Subcutaneous abdominal adipose tissue (tissue), 5 donors: Measurements from ENCODE around the gene RGS1.
"Not testable (repeated sequence)": the region's sequence is repeated elsewhere in the genome, so short reads cannot be mapped to it uniquely, and the experiment has no call there.

Experiments
- H3K27ac ChIP-seq: one replicate; pipeline ENCODE4 v1.7.0; 2013; ENCODE audit warnings: low read depth, mild to moderate bottlenecking, inconsistent platforms, low read length, moderate library complexity
- H3K27me3 ChIP-seq, 5 donors: one replicate each; pipeline ENCODE4 v1.7.0; 2013; ENCODE audit warnings: low read length in 5 of 5, inconsistent platforms in 1 of 5; ENCODE audit not compliant: control insufficient read depth in 5 of 5, insufficient read depth in 4 of 5
- H3K36me3 ChIP-seq, 5 donors: one replicate each; pipeline ENCODE4 v1.7.0; 2013; ENCODE audit warnings: low read length in 5 of 5; ENCODE audit not compliant: control insufficient read depth in 5 of 5, insufficient read depth in 5 of 5
- H3K4me1 ChIP-seq, 5 donors: one replicate each; pipeline ENCODE4 v1.7.0; 2013; ENCODE audit warnings: low read length in 5 of 5, mild to moderate bottlenecking in 3 of 5, moderate library complexity in 1 of 5; ENCODE audit not compliant: control insufficient read depth in 5 of 5, insufficient read depth in 5 of 5
- H3K4me3 ChIP-seq, 5 donors: one replicate each; pipeline ENCODE4 v1.7.0; 2013; ENCODE audit warnings: low read length in 5 of 5, low read depth in 1 of 5
- H3K9ac ChIP-seq, 5 donors: one replicate each; pipeline ENCODE4 v1.7.0; 2013; ENCODE audit warnings: low read length in 5 of 5, mild to moderate bottlenecking in 4 of 5, moderate library complexity in 3 of 5
- H3K9me3 ChIP-seq, 5 donors: one replicate each; pipeline ENCODE4 v1.7.0; 2013; ENCODE audit warnings: low read length in 5 of 5; ENCODE audit not compliant: control insufficient read depth in 5 of 5
- donor health status: healthy.
- donor health status: healthy.
- donor health status: healthy.
- donor health status: healthy.
- donor health status: healthy.

The RGS1 gene

GRCh38 chr1:192575499-192576189, at the start of gene RGS1:
RGS1 (plus strand) TSS chr1:192575773; CDS start chr1:192575793, 20 bp downstream.
- H3K4me3 ChIP-seq = peak within 1 kb of the TSS in 2 of 5 donors; percentile 37 to 52
- no peaks in the 10 kb centered on the region for H3K9me3 ChIP-seq
- H3K27me3 ChIP-seq = no peaks in the 10 kb centered on the region
- no peak within 1 kb of the TSS for H3K9ac ChIP-seq
- no peak within 1 kb of the TSS for H3K27ac ChIP-seq
- no peaks in the 10 kb centered on the region for H3K36me3 ChIP-seq
- H3K4me1 ChIP-seq = no peaks in the 10 kb centered on the region

DNA sequence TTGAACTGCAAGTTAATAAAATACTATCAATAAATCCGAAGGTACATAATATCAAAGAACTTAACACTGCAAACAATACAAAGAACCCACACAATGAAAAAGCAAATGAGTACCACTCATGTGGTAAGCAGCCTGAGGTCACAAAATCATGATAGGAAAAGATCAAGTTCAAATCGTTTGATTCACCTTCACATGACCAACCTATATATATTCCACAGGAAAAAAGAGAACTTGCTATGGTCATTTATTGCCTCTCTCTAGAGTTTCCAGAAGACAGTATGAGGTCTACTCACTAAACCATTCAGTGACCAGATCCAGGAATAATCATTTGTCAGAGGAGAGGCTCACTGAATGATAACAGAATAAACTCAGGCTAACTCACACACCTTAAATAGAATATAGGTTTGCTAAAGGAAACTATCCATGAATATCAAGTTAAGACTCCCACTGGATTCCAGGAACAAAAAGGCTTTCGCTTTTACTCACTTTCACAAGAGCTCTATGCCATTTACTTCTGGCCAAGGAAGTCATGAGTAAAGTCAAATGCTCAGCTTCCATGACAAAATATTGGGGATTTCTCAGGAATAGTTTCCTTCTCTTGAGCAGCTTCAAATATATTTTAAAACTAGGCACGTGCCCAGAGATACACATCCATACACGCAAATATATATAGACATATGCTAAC, 48.3 kb upstream of the RGS1 start:
- no peak overlapping the region for H3K27ac ChIP-seq
- H3K9me3 ChIP-seq = no peaks in the 10 kb centered on the region
- no peak overlapping the region for H3K4me3 ChIP-seq
- H3K4me1 ChIP-seq = peaks cover 0 to 3% (median 0%) of the 10 kb centered on the region in 5 donors
- no peak overlapping the region for H3K9ac ChIP-seq
- H3K36me3 ChIP-seq = no peaks in the 10 kb centered on the region
- no peaks in the 10 kb centered on the region for H3K27me3 ChIP-seq

DNA sequence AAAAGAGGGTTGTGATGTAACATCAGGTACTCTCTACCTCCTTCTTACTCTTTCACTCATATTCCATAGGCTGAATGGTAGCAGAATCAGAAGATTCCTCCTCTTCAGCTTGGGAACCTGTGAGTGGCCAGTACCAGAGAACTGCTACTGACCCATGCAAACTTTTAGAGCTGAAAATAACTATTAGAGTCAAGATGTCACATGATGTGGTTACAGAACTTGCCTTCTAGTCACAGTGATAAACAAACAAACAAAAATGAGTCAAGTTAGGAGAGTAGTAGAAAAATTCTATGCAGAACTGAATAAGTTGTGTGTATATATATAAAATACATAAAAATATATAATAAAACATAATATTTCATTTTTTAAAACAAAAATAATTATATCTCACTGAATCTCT, 47.6 kb upstream of the RGS1 start:
- Histone ChIP-seq H3K36me3 (no peaks in the 10 kb centered on the region), H3K27me3 (no peaks in the 10 kb centered on the region), H3K9ac (no peak overlapping the region), H3K9me3 (no peaks in the 10 kb centered on the region), H3K4me1 (peaks cover 0 to 3% (median 0%) of the 10 kb centered on the region in 5 donors), H3K27ac (no peak overlapping the region), H3K4me3 (no peak overlapping the region)

DNA sequence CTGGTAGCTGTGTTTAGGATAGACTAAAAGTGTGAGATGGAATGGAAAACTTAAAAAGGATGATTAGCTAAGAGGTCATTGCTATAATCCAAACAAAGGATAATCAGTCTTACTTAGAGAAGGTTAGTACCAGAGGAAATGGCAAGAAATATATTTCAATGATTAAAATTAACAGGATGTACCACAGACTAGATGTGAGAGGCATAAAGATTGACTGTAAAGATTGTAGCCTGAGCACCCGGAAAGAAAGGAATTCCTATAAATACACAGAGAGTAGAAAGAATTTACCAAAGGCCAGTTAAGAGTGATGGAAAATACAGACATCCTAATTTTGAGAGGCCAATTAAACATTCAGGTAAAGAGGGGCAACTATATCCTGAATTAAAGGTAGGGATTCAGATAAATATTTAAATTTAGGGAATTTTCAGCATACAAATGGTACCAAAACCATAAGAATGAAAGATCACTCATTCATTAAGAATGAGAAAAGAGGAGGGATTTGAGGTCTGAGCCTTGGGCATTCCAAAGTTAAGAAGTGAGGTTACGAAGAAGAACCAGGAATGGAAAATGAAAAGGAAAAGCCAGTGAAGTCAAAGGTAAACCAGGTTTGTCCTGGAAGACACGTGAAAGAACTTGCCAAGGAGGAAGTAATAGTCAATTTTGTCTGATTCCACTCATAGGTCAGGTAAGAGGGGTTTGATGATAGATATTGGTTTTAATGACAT, 46.4 kb upstream of the RGS1 start:
- H3K27ac ChIP-seq = no peak overlapping the region
- H3K36me3 ChIP-seq = no peaks in the 10 kb centered on the region
- no peak overlapping the region for H3K9ac ChIP-seq
- no peaks in the 10 kb centered on the region for H3K9me3 ChIP-seq
- peaks cover 0 to 3% (median 0%) of the 10 kb centered on the region in 5 donors for H3K4me1 ChIP-seq
- H3K4me3 ChIP-seq = no peak overlapping the region
- H3K27me3 ChIP-seq = no peaks in the 10 kb centered on the region

GRCh38 chr1:192529811-192530210, 45.8 kb upstream of the RGS1 start:
- H3K9me3 ChIP-seq = no peaks in the 10 kb centered on the region
- no peak overlapping the region for H3K27ac ChIP-seq
- no peaks in the 10 kb centered on the region for H3K36me3 ChIP-seq
- H3K4me3 ChIP-seq = no peak overlapping the region
- H3K27me3 ChIP-seq = no peaks in the 10 kb centered on the region
- H3K9ac ChIP-seq = no peak overlapping the region
- peaks cover 0 to 3% (median 0%) of the 10 kb centered on the region in 5 donors for H3K4me1 ChIP-seq

DNA sequence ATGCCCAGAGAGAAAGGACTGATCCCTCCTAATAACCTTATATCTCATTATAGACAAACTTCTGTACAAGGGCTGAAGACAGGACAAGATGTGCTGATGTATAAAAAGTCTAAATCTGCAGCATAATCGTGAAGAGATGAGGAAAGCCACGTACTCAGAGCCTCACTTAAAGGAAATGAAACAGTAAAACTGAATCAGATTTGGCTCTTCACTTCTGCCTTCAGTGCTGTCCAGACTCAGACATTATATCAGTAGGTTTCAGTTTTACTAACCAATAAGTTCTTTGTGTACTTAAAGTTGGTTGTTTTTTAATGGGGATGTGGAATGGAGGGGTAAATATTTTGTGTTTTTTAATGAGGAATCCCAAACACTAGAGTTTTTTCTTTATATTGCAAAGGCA, 45.3 kb upstream of the RGS1 start:
- H3K4me1 ChIP-seq = peaks cover 0 to 3% (median 0%) of the 10 kb centered on the region in 5 donors
- no peak overlapping the region for H3K27ac ChIP-seq
- no peaks in the 10 kb centered on the region for H3K36me3 ChIP-seq
- no peaks in the 10 kb centered on the region for H3K9me3 ChIP-seq
- H3K9ac ChIP-seq = no peak overlapping the region
- no peak overlapping the region for H3K4me3 ChIP-seq
- H3K27me3 ChIP-seq = no peaks in the 10 kb centered on the region

GRCh38 chr1:192531037-192531703, 44.4 kb upstream of the RGS1 start:
- not testable (repeated sequence) for H3K27ac ChIP-seq, H3K4me3 ChIP-seq

DNA sequence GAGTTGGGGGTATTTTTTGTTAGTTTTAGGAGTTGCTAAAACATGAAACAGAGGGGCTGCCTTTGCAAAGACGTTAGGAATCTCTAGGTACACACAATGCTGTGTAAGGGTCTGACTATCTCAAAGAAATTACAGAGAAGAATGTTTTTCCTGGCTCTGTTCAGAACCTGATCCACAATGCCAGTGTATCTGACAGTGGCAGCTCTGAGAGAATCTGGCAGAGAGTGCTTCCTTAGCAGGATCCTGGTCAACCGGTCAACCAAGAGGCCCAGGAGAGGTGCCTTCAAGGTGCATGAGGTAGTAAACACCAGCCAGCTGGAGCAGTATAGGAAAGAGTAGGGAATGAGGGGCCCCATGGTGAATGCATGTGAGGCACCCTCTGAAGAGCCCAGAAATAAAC, 40.9 kb upstream of the RGS1 start:
- no peaks in the 10 kb centered on the region for H3K36me3 ChIP-seq
- H3K4me1 ChIP-seq = peaks cover 0 to 13% (median 8%) of the 10 kb centered on the region in 5 donors
- no peak overlapping the region for H3K27ac ChIP-seq
- no peak overlapping the region for H3K4me3 ChIP-seq
- no peaks in the 10 kb centered on the region for H3K9me3 ChIP-seq
- no peaks in the 10 kb centered on the region for H3K27me3 ChIP-seq
- no peak overlapping the region for H3K9ac ChIP-seq

More at GRCh38 chr1:192531037-192531703, 44.4 kb upstream of the RGS1 start:
- H3K9me3 ChIP-seq, H3K36me3 ChIP-seq, H3K9ac ChIP-seq, H3K4me1 ChIP-seq, H3K27me3 ChIP-seq: not testable (repeated sequence)

DNA sequence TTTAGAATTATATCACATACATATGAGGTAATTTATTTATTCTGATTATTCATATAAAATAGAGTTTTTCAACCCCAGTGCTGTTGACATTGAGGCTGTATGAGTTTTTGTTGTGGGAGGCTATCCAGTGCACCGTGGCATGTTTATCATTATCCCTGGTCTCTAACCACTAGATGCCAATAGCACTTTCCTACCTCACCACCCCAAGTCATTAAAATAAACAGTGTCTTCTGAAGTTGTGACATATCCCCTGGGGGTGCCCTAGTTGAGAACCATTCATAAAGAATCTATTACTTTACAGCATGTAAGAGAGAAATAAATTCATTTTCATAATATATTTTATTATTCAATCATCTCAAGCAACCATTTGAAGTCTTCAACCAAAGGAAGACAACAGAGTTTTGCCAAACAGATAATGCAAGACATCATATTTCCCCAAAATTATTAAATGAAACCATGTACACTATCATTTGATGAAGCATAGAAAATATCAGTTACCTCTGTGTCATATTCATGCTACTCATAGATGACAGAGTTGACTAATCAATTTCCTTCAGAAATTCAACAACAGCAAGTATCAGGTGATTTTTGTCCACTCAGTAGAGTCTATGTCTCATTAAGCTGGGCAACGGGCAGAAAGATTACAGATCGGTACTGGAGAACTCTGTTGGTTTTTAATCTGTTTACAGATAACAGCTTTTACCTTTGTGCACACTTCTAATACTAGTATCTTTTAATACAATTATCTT, 39.5 kb upstream of the RGS1 start:
- H3K36me3 ChIP-seq = no peaks in the 10 kb centered on the region
- no peak overlapping the region for H3K27ac ChIP-seq
- H3K4me1 ChIP-seq = peaks cover 0 to 16% (median 11%) of the 10 kb centered on the region in 5 donors
- no peaks in the 10 kb centered on the region for H3K27me3 ChIP-seq
- H3K4me3 ChIP-seq = no peak overlapping the region
- no peaks in the 10 kb centered on the region for H3K9me3 ChIP-seq
- H3K9ac ChIP-seq = no peak overlapping the region
